Pulmonary artery endothelial cell (primary cell): ENCODE results near the gene BARHL2. TPM values are rescaled to one million over a fixed set of nuclear protein-coding genes. Genes with fewer than 3 reads are reported as not detected.

Experiments
- DNase-seq: peaks from one replicate; pipeline ENCODE4 v3.0.0-alpha.2; 2011; ENCODE audit warnings: low read depth, low spot score
- total RNA-seq: library from RNA; depleted of rRNA; stranded (reverse); fragments of >200 nt; gene quantifications from 2 replicates; pipeline ENCODE4 v1.2.3, GENCODE V29; 2014

Gene BARHL2
- total RNA-seq = not detected in 2 replicates

DNA sequence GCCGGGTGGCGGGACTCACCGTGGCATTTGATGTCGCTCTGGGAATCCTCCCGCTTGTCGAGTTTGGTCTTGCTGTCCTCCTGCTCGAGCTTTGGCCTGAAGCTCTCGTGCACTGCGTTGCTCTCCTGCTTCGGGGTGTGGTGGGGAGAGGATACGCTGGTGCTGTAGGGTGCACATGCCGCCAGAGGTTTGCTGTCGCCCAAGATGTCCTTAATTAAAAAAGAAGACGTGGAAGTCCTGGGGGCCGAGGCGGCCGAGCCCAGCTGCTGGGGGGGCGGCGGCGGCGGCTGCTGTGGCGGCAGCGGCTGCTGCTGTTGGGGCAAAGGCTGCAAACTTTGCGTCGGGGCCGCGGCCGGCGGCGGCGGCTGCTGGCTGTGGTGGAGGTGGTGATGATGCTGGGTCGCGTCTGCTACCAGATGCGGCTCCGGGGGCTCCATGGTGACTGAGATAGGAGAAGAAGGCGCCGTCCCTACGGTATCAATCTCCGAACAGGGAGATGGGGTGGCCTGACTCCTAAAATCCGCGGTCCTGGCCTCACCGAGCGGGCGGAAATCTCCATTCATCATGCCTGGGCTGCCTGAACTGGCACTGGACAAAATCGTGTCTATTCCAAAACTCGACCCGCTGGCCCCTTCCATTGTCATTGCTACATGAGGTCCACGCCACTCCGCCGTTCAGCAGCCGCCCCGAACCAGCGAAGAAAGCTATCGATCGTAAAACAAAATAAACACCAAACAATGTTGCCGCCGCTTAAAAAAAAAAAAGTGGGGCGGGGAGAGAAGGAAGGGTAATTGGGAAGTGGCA lies at the start of gene BARHL2:
Gene BARHL2, minus strand, starts transcription at position 751 of the 804 bp plus-strand sequence. Its CDS starts 107 bp downstream, at position 644.
- no peak for DNase-seq

- DNase-seq = no peak
Measured at GRCh38 chr1:90763930-90764329, 46.8 kb upstream of the BARHL2 start.

DNA sequence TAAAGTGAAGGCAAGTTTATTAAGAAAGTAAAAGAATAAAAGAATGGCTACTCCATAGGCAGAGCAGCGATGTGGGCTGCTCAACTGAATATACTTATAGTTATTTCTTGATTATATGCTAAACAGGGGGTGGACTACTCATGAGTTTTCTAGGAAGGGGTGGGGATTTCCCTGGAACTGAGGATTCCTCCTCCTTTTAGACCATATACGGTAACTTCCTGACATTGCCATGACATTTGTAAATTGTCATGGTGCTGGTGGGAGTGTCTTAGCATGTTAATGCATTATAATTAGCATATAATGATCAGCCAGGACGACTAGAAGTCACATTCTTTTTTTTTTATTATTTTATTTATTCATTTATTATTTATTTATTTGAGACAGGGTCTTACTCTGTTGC lies 46.4 kb upstream of the BARHL2 start:
- no peak for DNase-seq

DNA sequence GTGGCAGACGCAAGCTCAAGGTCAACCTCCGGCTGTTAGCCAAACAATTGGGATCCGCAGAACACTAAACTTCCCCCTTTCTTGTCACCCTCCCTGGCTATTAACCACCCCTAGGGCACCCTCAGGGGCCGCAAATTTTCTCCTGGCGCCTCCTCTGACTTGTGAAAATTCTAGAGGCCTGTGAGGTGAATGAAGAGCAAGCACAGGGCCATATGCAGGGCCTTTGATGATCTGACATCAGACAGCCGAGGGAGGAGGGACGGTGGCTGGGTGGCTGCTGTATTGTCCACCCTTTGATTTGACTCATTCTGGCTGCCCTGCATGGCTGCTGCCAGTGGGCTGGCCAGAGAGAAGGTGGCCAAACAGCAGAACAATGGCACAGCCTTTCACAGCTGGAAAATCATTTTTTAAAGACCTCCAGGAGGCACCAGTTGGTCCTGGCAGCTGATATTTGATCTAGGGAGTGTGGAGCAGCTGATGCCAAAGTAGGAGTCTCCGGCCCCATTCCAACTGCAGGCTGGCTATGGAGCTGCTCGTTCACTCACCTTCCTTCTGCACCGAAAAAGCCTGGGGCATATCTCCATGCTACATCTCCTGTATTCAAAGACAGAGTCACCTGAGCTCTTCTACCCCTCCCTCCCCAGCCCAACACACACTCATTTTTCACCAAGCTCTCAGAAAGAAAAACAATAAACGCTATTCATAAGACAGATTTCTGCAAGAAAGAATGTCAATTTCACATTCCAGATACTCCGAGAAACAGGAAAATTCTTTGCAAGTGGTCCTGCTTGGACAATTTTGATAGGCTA lies 44.9 kb upstream of the BARHL2 start:
- no peak for DNase-seq

DNA sequence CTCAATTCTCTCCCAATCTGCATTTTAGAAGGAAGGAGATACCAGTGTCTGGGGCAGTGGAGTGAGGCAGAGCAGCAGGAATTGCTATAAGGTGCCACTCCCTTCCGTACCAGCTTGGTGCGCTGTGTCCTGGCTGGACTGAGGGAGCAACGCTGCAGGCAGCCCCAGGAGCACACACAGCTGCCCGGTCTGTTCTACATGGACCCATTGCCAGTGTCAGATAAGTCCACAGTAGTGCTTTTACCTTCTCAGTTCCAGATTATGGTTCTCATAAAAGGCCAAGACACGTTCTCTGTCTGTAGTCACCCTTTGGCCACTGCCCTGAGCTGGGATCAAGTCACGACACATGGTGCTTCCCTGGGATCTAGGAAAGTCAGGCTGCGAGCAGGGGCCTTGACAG lies 44.1 kb upstream of the BARHL2 start:
- DNase-seq = no peak

GRCh38 chr1:90753556-90753955 lies 36.5 kb upstream of the BARHL2 start:
- no peak for DNase-seq

- DNase-seq = no peak
Measured at GRCh38 chr1:90748668-90749067, 31.6 kb upstream of the BARHL2 start.

DNA sequence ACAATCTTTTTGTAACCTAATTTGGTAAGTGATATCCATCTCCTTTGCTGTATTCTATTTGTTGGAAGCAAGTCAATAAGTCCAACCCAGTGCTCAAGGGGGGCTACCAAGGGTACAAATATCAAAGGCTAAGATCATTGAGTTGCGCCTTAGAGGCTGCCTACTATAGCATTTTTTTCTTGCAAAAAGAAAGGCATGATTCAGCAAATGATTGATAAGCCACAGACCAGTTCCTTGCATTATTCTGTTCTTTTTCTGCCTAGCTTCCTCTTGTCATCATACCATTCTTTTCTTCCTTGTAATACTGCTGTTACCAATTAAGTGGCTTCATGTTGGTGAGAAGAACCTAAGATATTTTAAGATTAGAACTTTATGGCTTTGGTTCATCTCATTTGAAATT lies 29.8 kb upstream of the BARHL2 start:
- DNase-seq = no peak

GRCh38 chr1:90745972-90746371 lies 28.9 kb upstream of the BARHL2 start:
- no peak for DNase-seq

DNA sequence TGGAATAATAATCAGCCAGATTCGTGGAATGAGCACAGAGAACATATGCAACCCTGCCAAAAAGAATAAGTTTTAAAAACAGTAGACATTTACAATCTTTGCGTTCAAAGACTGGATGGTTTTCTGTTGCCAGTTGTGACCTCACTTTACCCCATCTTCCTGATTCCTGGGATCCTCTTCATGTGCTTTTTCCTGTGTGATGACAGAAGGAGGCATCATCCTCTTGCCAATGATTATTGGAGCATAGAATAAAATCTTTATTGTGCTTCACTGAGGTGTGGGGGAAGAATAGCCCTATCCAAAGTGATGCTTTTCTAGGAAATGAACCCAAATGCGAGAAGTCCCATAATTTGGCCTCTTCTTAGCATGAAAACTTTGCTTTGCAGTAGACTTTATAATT lies 15.0 kb upstream of the BARHL2 start:
- DNase-seq = no peak

DNA sequence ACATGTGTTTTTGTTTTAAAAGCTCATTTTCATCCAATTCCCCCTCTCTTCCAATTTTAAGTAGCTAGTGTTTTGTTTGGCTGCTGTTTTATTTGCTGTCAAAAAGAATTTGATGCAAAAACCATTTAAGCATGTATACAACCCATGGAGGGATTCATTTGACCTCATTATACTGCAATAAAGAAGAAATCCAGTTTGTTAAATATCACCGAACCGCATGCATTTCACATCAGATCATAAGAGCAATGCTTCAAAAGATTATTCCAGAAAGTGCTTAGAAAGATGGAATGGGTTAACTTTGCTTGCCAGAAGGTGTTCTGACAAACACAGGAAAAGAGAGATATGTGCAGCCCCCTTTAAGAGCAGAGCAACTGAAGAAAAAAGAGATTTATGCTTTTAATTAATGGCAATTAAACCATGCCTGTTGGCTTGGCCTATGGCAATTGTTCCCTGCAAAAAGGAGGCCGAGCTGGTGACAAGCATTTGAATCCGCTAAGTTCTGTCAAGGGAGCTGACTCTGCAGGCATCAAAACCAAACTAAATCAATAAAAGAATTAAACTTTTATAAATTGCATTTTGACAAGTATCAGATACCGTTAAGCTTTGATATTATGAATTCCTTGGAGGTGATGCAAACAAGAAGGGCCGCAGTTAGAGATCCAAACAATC lies 14.4 kb upstream of the BARHL2 start:
- no peak for DNase-seq

DNA sequence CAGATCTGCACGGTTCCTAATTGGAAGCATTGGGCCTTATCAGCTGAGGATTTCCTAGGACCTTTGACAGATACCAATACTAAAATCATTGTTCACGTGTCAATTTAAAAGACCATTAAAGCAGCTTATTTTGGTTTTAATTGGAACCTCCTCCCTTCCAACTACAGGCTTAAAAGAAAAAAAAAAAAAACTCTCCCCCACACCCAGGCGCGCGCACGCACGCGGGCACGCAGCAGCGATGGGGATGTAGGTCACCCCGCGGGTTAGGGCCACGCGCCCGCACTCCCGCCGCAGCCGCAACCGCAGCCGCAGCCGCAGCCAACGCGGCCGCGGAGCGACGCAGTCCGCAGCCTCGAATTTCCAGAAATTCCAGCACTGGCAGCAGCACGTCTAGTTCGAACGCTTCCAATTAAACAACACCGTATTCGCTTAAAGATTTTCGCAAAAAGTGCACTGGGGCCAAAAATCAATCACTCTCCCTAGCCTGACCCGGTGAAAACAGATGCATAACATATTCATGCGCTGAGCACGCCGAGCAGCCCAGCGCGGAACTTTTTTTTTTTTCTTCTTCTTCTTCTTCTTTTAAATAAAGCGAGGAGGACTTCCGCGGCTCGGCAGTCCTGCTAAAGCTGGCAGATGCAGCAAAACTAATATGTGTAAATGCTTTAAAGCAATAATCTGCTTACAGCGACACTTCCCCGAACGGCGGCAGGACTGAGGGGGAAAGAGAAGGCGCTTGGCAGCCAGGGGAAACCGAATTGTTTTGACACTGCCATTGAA lies 13.3 kb upstream of the BARHL2 start:
- DNase-seq = no peak

DNA sequence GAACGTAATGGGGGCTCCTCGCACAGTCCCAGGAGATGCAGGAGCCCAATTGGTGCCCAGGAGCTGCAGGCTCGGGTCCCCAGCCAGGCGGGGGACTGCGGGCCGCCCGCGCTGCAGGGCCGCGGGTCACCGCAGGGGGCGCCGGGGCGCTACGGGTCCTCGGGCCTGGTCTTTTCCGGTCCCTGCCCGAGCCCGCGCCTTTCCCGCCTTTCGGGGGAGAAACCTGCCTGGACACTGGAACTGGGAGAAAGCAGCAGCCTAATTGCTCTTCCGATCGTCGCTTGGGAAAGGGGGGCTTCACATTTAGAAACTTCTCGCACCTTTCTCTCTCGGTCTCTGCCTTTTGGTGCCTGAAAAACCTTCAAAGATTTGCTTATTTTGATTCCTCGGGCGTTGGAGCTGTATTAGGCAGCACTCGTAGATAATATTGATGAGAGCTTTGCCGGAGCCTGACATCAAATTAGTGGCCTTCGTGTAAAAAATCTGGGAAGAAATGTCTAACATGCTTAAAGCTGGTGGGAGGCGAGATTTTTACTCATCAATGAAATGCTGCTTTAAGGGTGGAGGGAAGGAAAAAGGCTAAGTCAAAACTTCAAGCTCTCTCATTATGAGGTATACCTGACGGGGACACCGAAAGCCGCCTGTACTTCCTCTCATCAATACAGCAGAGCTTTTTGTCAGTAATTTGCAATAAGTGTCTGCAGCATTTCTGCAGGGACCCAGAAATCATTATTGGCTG lies 12.6 kb upstream of the BARHL2 start:
- DNase-seq = no peak

GRCh38 chr1:90728502-90729287 lies 11.6 kb upstream of the BARHL2 start:
- DNase-seq = no peak

GRCh38 chr1:90727917-90728501 lies 10.9 kb upstream of the BARHL2 start:
- DNase-seq = no peak

- DNase-seq = no peak
Measured at GRCh38 chr1:90726986-90727480, 9.9 kb upstream of the BARHL2 start.

- DNase-seq = no peak
Measured at GRCh38 chr1:90726425-90726985, 9.4 kb upstream of the BARHL2 start.

GRCh38 chr1:90725657-90726424 lies 8.7 kb upstream of the BARHL2 start:
- no peak for DNase-seq
